ENCODE results near the gene IFNA16. TPM values are rescaled to one million over a fixed set of nuclear protein-coding genes. Genes with fewer than 3 reads are reported as not detected.

IFNA16 gene
- total and polyA plus RNA-seq, 2 donors (not counting 3 experiments of a cell fraction or from before 2014, with no cell fraction given) = not detected

- H3K9ac ChIP-seq (replicated peaks; ENCODE audit: extremely low read depth, insufficient read depth, low read length) = no peak within 1 kb of the TSS
- no peak for TF ChIP-seq JUN (IDR thresholded peaks at IDR 0.05; ENCODE audit: borderline replicate concordance, insufficient read depth, insufficient read length, low read depth)
- no peak for TF ChIP-seq EZH2 (IDR thresholded peaks at IDR 0.05; ENCODE audit: borderline replicate concordance, low read depth, low read length, severe bottlenecking)
- no peak for TF ChIP-seq FOS (IDR thresholded peaks at IDR 0.05; ENCODE audit: borderline replicate concordance, insufficient read depth, low read length)
- TF ChIP-seq POLR2AphosphoS5 (IDR thresholded peaks at IDR 0.05; ENCODE audit: insufficient read depth, low read depth, low read length) = no peak
- no peak for TF ChIP-seq MYC (IDR thresholded peaks at IDR 0.05; ENCODE audit: low read depth, low read length)
- TF ChIP-seq GATA2 (IDR thresholded peaks at IDR 0.05; ENCODE audit: insufficient read depth, insufficient read length, low read depth, low read length) = no peak
- TF ChIP-seq MAX (IDR thresholded peaks at IDR 0.05; ENCODE audit: insufficient read depth, insufficient read length) = no peak
- no peak for TF ChIP-seq CTCF (IDR thresholded peaks at IDR 0.05; ENCODE audit: extremely low read depth in 1 of 2, insufficient read depth in 1 of 2, low read depth in 1 of 2, low read length in 2 of 2)
- no peak for TF ChIP-seq POLR2A (IDR thresholded peaks at IDR 0.05; ENCODE audit: low read depth, low read length)
- no peaks in the 10 kb centered on the region for H4K20me1 ChIP-seq (replicated peaks; ENCODE audit: control insufficient read depth, extremely low read depth, insufficient read depth, low read length)
- no TSS peak for BruUV-seq (replicated peaks)
- H3K9me1 ChIP-seq (replicated peaks; ENCODE audit: control insufficient read depth, extremely low read depth, insufficient read depth, low read length) = no peaks in the 10 kb centered on the region
- intact Hi-C loops (cut with micrococcal nuclease) = no loop called here
- H3K4me1 ChIP-seq (ENCODE audit: control insufficient read depth, extremely low read depth, insufficient read depth, low read length) = no peaks in the 10 kb centered on the region
- ChIA-PET CTCF (no interaction called here), POLR2A (no interaction called here)
- no peaks in the 10 kb centered on the region for H3K9me3 ChIP-seq (replicated peaks; ENCODE audit: control insufficient read depth, insufficient read depth, low read length)
- H3K27me3 ChIP-seq (ENCODE audit: control insufficient read depth in 2 of 2, insufficient read depth in 2 of 2, low read length in 2 of 2) = peaks cover 0 to 3% of the 10 kb centered on the region in 2 experiments
- H3K36me3 ChIP-seq (ENCODE audit: control insufficient read depth in 2 of 2, extremely low read depth in 1 of 2, insufficient read depth in 2 of 2, low read length in 2 of 2) = no peaks in the 10 kb centered on the region
- no peak within 1 kb of the TSS for H3K4me2 ChIP-seq (ENCODE audit: insufficient read depth, low read length)
- H3K4me3 ChIP-seq (replicated peaks in 1 of 3; ENCODE audit: insufficient read depth in 1 of 3, low read depth in 1 of 3, low read length in 3 of 3) = no peak within 1 kb of the TSS
- dilution Hi-C loops (cut with MboI; ENCODE audit: extremely low pct_ligation_motif_present, low sequenced_read_pairs) = no loop called here
- DNase-seq (ENCODE audit: low read depth, low spot score) (no peak), FAIRE-seq (no peak)
- H3K27ac ChIP-seq (ENCODE audit: insufficient read depth, low read depth, low read length) = no peak within 1 kb of the TSS
- no peaks in the 10 kb centered on the region for H3K79me2 ChIP-seq (ENCODE audit: control insufficient read depth, insufficient read depth, low read length)
- no peak within 1 kb of the TSS for H2AFZ ChIP-seq (ENCODE audit: low read depth, low read length)
These were observed 11.0 kb upstream of the IFNA16 start, which contains the start of gene IFNA17 for GRCh38 chr9:21228122-21228521. Gene IFNA17, minus strand, starts transcription at chr9:21228222. Its CDS starts 49 bp downstream, at chr9:21228173.

Data from endothelial cell of umbilical vein (primary cell).